Measurements from ENCODE around the gene TSHZ3. TPM values are rescaled to one million over a fixed set of nuclear protein-coding genes. Genes with fewer than 3 reads are reported as not detected.

The TSHZ3 gene
- total and polyA plus RNA-seq, 12 donors = 2.6 to 9.3 (median 7.8) TPM

GRCh38 chr19:31279436-31279765, 69.8 kb downstream of the TSHZ3 start:
- H3K36me3 ChIP-seq (replicated peaks in 1 of 2) = no peaks in the 10 kb centered on the region
- no peaks in the 10 kb centered on the region for H3K9me3 ChIP-seq (replicated peaks in 1 of 3)
- no peak for DNase-seq
- intact Hi-C loops (cut with DNase I) = no loop called here
- no peak overlapping the region for H3K27ac ChIP-seq
- TF ChIP-seq CTCF (IDR thresholded peaks at IDR 0.05) = no peak
- no peak for TF ChIP-seq POLR2A (IDR thresholded peaks at IDR 0.05)
- no peak overlapping the region for H3K4me3 ChIP-seq
- WGBS, 4 donors = 90 to 98% (median 94%) methylated on average over 12 to 16 of the region's 16 CpGs
- no peaks in the 10 kb centered on the region for H3K4me1 ChIP-seq (replicated peaks in 1 of 2)
- no peaks in the 10 kb centered on the region for H3K27me3 ChIP-seq

- no peak overlapping the region for H3K4me3 ChIP-seq
- no peak overlapping the region for H3K27ac ChIP-seq
- no peak for TF ChIP-seq CTCF (IDR thresholded peaks at IDR 0.05)
- no peak for TF ChIP-seq POLR2A (IDR thresholded peaks at IDR 0.05)
- no peaks in the 10 kb centered on the region for H3K27me3 ChIP-seq
- 91 to 94% (median 93%) methylated on average over 24 to 37 of the region's 37 CpGs for WGBS, 4 donors
- no peaks in the 10 kb centered on the region for H3K36me3 ChIP-seq (replicated peaks in 1 of 2)
- DNase-seq = no peak
- no peaks in the 10 kb centered on the region for H3K4me1 ChIP-seq (replicated peaks in 1 of 2)
- intact Hi-C loops (cut with DNase I) = no loop called here
- no peaks in the 10 kb centered on the region for H3K9me3 ChIP-seq (replicated peaks in 1 of 3)
Observed at GRCh38 chr19:31278555-31279435, 70.4 kb downstream of the TSHZ3 start.

- H3K27ac ChIP-seq = no peak overlapping the region
- H3K9me3 ChIP-seq (replicated peaks in 1 of 3) = no peaks in the 10 kb centered on the region
- no peaks in the 10 kb centered on the region for H3K27me3 ChIP-seq
- no peak overlapping the region for H3K4me3 ChIP-seq
- intact Hi-C loops (cut with DNase I) = no loop called here
- TF ChIP-seq POLR2A (IDR thresholded peaks at IDR 0.05) (no peak), CTCF (IDR thresholded peaks at IDR 0.05) (no peak)
- WGBS, 4 donors = 82 to 89% (median 87%) methylated on average over 15 to 17 of the region's 17 CpGs
- DNase-seq = no peak
- H3K36me3 ChIP-seq (replicated peaks in 1 of 2) = no peaks in the 10 kb centered on the region
- no peaks in the 10 kb centered on the region for H3K4me1 ChIP-seq (replicated peaks in 1 of 2)
Observed at GRCh38 chr19:31277516-31277915, 71.7 kb downstream of the TSHZ3 start.

- DNase-seq = no peak
- 93 to 96% (median 95%) methylated on average over 5 to 16 of the region's 16 CpGs for WGBS, 4 donors
- no peaks in the 10 kb centered on the region for H3K9me3 ChIP-seq (replicated peaks in 1 of 3)
- intact Hi-C loops (cut with DNase I) = no loop called here
- no peak overlapping the region for H3K27ac ChIP-seq
- no peaks in the 10 kb centered on the region for H3K27me3 ChIP-seq
- no peak overlapping the region for H3K4me3 ChIP-seq
- H3K4me1 ChIP-seq (replicated peaks in 1 of 2) = no peaks in the 10 kb centered on the region
- TF ChIP-seq POLR2A (IDR thresholded peaks at IDR 0.05) (no peak), CTCF (IDR thresholded peaks at IDR 0.05) (no peak)
- H3K36me3 ChIP-seq (replicated peaks in 1 of 2) = no peaks in the 10 kb centered on the region
Observed at GRCh38 chr19:31276831-31277230, 72.4 kb downstream of the TSHZ3 start.
